ENCODE measurements around the gene PPM1F.
A peak's percentile ranks its signal among the peaks of the same experiment; 100 is the strongest.

Gene PPM1F

DNA sequence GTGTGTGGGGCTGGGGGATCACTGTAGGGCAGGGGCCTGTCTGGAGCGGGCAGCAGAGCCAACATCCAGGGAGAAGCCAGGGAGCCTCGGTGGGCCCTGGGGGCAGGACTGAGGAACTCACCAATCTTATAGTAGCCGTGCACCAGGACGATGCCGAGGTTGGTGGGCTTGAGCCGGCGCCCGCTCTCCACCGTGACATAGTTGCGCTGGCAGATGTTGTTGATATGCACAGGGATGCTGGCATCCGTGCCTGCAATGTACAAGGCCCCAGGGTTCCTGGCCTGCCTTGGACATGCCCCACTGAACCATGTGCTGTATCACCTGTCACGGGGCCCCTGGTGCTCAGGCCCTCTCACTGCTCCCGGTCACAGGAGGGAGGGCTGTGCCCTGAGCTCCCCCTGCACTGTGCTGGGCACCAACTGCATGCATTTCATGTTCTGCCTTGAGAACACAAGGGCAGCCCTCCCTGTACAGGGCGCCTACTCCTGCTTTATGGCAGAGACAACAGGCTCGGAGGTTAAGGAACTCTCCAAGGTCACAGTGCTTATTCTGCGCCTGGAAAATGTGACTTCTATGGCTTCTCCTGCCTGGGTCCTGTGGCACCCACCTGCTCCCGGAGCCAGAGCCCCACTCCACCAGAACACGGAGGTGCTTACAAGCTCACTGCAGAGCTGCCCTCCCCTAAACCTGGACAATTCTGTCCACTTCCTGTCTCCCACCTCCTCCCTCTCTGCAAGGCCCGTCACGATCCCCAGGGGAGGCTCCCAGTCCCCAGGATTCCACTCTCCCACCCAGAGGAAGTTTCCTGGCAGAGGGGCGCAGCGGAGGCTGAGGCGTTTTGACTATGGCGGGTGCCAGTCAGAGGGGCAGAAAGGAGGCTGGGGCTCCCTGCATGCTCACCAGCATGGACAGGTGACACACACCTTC lies 7.8 kb upstream of the PPM1F start:
- no peak for DNase-seq

- DNase-seq, result no peak
Observed at GRCh38 chr22:21959274-21960074, 6.8 kb upstream of the PPM1F start.

- no peak for DNase-seq
Observed at GRCh38 chr22:21958360-21959273, 6.0 kb upstream of the PPM1F start.

DNA sequence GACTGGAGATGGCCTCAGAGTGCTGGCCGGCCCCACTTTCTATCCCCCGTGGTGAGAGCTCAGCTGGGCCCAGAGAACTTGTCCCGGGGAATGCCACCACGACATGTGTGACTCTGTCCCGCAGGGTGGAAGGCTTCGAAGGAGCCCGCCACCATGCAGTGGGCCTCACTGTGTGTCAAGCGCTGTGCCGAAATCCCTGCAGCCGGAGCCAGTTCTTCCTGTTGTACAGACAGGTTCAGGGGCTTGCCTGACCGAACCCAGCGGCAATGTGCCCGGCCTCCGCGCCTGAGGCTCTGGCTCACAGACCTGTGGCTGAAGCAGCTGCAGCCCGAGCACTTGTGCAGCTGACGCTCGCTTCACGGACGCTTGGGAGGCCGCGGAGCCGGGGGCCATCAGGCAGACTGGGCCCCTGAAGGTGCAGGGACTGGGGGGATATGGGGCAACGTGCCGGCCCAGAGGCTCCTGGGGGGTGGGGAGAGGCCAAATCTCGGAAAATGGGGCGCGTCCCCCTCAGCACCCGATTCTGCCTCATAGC lies 650 bp downstream of the PPM1F start:
- peak; percentile 33 for DNase-seq

DNA sequence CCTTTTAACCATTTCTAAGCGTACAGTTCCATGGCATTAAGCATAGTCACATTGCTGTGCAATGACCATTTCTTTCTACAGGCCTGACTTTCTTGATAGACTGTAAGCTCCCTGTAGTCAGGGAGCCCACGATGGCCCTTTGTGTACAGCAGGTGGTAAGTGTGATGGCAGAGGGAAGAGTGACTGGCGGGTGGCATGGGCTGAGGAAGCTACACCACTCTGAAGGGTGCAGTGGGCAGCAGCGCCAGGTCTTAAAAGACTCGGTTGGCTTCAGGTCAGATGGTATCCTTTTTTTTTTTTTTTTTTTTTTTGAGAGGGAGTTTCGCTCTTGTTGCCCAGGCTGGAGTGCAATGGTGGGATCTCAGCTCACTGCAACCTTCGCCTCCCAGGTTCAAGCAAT lies 1.6 kb downstream of the PPM1F start:
- DNase-seq, result no peak

- no peak for DNase-seq
Observed at GRCh38 chr22:21949948-21950347, 2.7 kb downstream of the PPM1F start.

GRCh38 chr22:21949569-21949918 lies 3.1 kb downstream of the PPM1F start:
- DNase-seq, result no peak

- DNase-seq, result no peak
Observed at GRCh38 chr22:21948824-21949568, 3.7 kb downstream of the PPM1F start.

- no peak for DNase-seq
Observed at GRCh38 chr22:21948390-21948789, 4.3 kb downstream of the PPM1F start.

GRCh38 chr22:21947040-21948014 lies 5.3 kb downstream of the PPM1F start:
- DNase-seq, result no peak

GRCh38 chr22:21946262-21946925 lies 6.3 kb downstream of the PPM1F start:
- no peak for DNase-seq

- DNase-seq, result no peak
Observed at GRCh38 chr22:21945453-21946261, 7.0 kb downstream of the PPM1F start.

DNA sequence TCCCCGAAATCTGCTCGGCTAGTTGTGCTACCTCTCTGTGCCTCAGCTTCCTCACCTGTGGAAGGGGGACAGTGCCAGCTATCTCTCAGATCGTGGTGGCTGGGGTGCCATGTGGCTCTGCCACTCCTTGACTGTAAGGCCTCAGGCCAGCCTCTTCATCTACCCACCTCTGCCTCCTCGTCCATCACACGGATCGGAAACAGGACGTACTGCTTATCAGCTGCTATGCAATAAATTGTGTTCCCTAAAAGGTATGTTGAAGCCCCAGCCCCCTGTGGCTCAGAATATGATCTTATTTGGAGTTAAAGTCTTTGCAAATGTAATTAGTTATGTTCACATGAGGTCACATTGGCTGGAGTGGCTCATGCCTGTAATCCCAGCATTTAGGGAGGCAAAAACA lies 7.8 kb downstream of the PPM1F start:
- DNase-seq, result no peak

DNA sequence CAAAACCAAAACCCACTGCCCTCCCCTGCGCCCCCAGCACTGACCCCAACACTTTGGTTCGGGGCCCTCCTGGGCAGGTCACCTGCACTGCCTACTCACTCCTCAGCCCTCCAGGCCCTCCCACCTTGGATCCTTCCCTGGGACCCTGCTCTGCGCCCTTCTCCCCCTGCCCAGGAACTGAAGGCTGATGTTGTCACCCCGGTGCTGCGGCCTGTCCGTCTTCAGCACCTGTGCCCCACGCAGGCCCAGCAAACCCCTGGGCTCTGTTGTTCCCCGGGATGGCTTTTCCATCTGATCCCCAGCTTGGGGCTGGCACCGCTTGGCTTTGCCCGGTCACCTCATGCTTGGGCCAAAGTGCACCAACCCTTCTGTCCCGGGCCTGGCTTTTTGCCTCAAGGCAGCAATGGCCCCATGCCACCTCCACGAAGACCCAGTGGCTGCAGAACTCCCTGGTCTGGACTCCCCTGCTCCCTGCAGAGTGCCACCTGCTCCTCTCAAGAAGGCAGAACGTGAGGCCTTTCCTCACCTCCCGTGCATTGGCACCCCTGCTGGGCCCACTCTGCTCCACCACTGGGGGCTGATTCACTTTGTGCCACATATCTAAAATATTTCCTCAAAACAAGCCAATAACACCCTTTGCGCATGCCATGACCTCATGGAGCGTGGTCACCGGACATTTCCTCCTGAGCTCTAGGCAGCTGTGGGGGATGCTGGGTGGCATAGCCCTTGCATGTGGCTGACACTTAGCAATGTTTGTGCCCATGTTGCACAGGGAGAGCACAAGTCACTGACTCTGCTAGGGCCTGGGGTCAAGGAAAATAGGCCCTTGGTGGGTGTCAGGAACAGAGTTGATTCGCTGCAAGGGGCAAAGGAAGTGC lies 8.8 kb downstream of the PPM1F start:
- DNase-seq, result peak; percentile 50

DNA sequence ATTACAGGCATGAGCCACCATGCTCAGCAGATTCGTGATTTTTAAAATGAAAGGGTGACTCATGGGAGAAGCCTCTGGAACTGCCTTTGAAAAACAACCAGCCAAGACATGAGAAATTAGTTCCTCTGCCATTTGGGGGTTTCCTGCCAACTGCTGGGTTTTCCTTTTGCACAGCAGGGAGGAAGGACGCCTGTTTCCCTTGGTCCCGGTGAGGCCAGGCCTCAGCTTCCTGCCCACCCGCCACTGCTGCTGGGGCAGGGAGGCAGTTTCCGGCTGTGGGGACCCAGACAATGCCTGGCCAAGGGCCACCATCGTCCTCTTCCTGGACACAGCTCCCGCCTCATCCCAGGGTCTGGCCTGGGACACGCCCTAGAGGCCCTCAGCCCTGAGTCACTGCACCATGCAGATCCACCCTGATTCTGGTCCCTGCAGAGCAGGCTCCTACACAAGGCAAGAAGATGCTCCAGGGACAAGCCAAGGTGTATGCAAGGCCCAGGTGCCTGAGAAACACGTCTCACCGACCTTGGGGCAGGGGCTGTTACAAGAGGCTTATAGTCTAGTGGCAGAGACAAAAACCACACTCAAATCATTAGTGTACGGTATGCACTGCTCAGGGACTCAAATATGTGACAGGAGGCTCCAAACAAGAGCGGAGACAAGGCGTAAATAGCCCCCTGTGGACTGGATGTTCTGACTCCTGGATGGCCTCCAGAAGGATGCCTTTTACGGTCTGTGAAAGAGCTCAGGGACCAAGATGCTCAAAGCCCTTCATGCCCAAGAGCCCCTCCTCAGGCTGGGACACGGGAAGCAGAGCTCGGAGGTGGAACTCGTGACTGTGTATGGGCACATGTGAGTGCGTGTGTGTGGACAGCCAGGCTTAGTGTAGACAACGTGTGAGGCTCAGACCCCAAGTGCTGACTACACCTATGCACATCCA lies 10.0 kb downstream of the PPM1F start:
- DNase-seq, result peak; percentile 88

DNA sequence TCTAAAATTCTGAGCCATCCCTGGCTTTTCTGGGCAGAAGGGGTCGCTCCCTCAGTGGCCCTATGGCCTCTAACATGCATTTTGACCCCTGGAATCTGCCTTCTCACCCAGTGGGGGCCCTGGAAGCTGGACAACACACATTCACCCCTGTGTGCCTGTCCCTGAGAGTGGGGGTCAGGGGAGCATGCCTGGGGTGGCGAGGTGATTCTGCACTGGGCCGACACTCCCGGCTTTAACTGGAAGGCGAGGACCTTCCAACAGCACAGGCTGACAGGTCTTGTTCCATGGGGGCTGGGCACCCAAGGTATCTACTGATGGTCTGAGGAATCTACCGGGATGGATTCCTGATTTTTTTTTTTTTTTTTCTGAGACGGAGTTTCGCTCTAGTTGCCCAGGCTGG lies 10.7 kb downstream of the PPM1F start:
- DNase-seq, result no peak

- DNase-seq, result peak; percentile 37
Observed at GRCh38 chr22:21940521-21940920, 12.1 kb downstream of the PPM1F start.

All from inflammatory macrophage treated with lipopolysaccharide for 4 hours (primary cell).